HepG2 (cell line): ENCODE data around the gene TMEM80. TPM values are rescaled to one million over a fixed set of nuclear protein-coding genes. Genes with fewer than 3 reads are reported as not detected.

Source experiments
- AGO2 ChIP-seq: fragments of 200-400 bp; formaldehyde crosslinking; optimal IDR thresholded peaks from 2 replicates; pipeline ENCODE3; 2017; ENCODE audit warnings: mild to moderate bottlenecking, low read depth, low read length, moderate library complexity
- AKAP8 ChIP-seq: sonication (generic); formaldehyde crosslinking; IDR thresholded peaks from 2 replicates; pipeline ENCODE4 v1.5.1; 2020; ENCODE audit warnings: mild to moderate bottlenecking, missing genetic modification reagents
- FOXK1 ChIP-seq: sonication (generic); formaldehyde crosslinking; IDR thresholded peaks from 2 replicates; pipeline ENCODE4 v1.4.0; 2020; ENCODE audit warnings: low read depth, missing genetic modification reagents, borderline replicate concordance
- KDM2A ChIP-seq: sonication (generic); formaldehyde crosslinking; IDR thresholded peaks from 2 replicates; pipeline ENCODE4 v1.4.0; 2020; ENCODE audit warnings: low read depth, missing genetic modification reagents, borderline replicate concordance
- MAFG ChIP-seq: sonication (generic); formaldehyde crosslinking; IDR thresholded peaks from 2 replicates; pipeline ENCODE4 v1.5.1; 2020; ENCODE audit warnings: mild to moderate bottlenecking, missing genetic modification reagents
- NCOA1 ChIP-seq: sonication (generic); formaldehyde crosslinking; IDR thresholded peaks from 2 replicates; pipeline ENCODE4 v1.9.0; 2021; ENCODE audit warnings: missing genetic modification reagents
- RFX3 ChIP-seq: IDR thresholded peaks from 2 replicates; pipeline ENCODE4 v1.6.1; 2016; ENCODE audit warnings: missing biosample characterization, missing genetic modification reagents
- ZHX2 ChIP-seq, 2 experiments: sonication (generic) in 1 of 2; formaldehyde crosslinking in 1 of 2; IDR thresholded peaks; 2 replicates each; pipeline versions ENCODE4 v1.6.1 to v1.9.0; 2014 to 2022; ENCODE audit warnings: antibody characterized with exemption in 1 of 2, borderline replicate concordance in 1 of 2, inconsistent platforms in 1 of 2, low read depth in 1 of 2, missing genetic modification reagents in 1 of 2
- polyA plus RNA-seq, 8 experiments: library from polyadenylated mRNA; depleted of rRNA in 3 of 8; stranded (reverse) in 7 of 8; unstranded in 1 of 8; fragments of >200 nt; fragmentation: Illumina TruSeq in 4 of 8; extraction: Trizol in 4 of 8; gene quantifications; 2 replicates each; pipeline versions ENCODE4 v1.2.1 to v1.2.3, GENCODE V29; 2011 to 2016; ENCODE audit warnings: low read depth in 4 of 8, missing spikeins in 1 of 8, mixed read lengths in 1 of 8; ENCODE audit not compliant: insufficient read depth in 1 of 8
- total RNA-seq, 5 experiments: library from RNA; depleted of rRNA; stranded (reverse); fragments of >200 nt; fragmentation: Illumina TruSeq; extraction: Trizol; gene quantifications; 2 replicates each; pipeline ENCODE4 v1.2.3, GENCODE V29; 2016; ENCODE audit warnings: low read depth in 1 of 5
- TF ChIP-seq, protein P1 (sequence below): sonication (generic); formaldehyde crosslinking; IDR thresholded peaks from 2 replicates; pipeline ENCODE4 v1.5.0; 2020; ENCODE audit warnings: mild to moderate bottlenecking, missing genetic modification reagents, moderate library complexity
- TF ChIP-seq, protein P2 (sequence below): sonication (generic); formaldehyde crosslinking; IDR thresholded peaks from 2 replicates; pipeline ENCODE4 v1.8.1; 2022; ENCODE audit warnings: mild to moderate bottlenecking, missing genetic modification reagents

TMEM80 gene
- total and polyA plus RNA-seq, 2 of the 13 experiments (the other 11 are each of a cell fraction or from before 2014, with no cell fraction given), result 5.6 to 17.1 TPM

GRCh38 chr11:698493-699115 lies 3.0 kb downstream of the TMEM80 start (continued):
- TF ChIP-seq ZHX2 (IDR thresholded peaks at IDR 0.05; ENCODE audit: low read depth), result no peak
- no peak for TF ChIP-seq ZHX2 (CRISPR knock-in tag; IDR thresholded peaks at IDR 0.05; ENCODE audit: borderline replicate concordance)
- TF ChIP-seq, protein P1, sequence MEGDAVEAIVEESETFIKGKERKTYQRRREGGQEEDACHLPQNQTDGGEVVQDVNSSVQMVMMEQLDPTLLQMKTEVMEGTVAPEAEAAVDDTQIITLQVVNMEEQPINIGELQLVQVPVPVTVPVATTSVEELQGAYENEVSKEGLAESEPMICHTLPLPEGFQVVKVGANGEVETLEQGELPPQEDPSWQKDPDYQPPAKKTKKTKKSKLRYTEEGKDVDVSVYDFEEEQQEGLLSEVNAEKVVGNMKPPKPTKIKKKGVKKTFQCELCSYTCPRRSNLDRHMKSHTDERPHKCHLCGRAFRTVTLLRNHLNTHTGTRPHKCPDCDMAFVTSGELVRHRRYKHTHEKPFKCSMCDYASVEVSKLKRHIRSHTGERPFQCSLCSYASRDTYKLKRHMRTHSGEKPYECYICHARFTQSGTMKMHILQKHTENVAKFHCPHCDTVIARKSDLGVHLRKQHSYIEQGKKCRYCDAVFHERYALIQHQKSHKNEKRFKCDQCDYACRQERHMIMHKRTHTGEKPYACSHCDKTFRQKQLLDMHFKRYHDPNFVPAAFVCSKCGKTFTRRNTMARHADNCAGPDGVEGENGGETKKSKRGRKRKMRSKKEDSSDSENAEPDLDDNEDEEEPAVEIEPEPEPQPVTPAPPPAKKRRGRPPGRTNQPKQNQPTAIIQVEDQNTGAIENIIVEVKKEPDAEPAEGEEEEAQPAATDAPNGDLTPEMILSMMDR (CRISPR knock-in tag), result peak; percentile 12; the same call in 1 of the 2 replicates
- TF ChIP-seq, protein P2, sequence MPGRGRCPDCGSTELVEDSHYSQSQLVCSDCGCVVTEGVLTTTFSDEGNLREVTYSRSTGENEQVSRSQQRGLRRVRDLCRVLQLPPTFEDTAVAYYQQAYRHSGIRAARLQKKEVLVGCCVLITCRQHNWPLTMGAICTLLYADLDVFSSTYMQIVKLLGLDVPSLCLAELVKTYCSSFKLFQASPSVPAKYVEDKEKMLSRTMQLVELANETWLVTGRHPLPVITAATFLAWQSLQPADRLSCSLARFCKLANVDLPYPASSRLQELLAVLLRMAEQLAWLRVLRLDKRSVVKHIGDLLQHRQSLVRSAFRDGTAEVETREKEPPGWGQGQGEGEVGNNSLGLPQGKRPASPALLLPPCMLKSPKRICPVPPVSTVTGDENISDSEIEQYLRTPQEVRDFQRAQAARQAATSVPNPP (CRISPR knock-in tag), result no peak
- no peak for TF ChIP-seq MAFG
- TF ChIP-seq RFX3, result no peak
- TF ChIP-seq KDM2A (CRISPR knock-in tag), result 0 out of 2 replicates have a peak, but pooled peaks have one; percentile 30
- TF ChIP-seq AGO2, result peak; percentile 73
- TF ChIP-seq AKAP8 (CRISPR knock-in tag), result peak; percentile 66; the same call in 1 of the 2 replicates
- TF ChIP-seq NCOA1 (CRISPR knock-in tag), result no peak
- TF ChIP-seq FOXK1, result no peak
